Activated CD8-positive, alpha-beta T cell treated with anti-CD3 and anti-CD28 coated beads for 36 hours (primary cell): Measurements from ENCODE around the gene BLOC1S3. TPM values are rescaled to one million over a fixed set of nuclear protein-coding genes. Genes with fewer than 3 reads are reported as not detected.

Experiments used
- ATAC-seq: fragments of 200-7000 bp; cut with Tn5 transposase; one replicate; pipeline ENCODE4 v1.10.0; 2021; ENCODE audit warnings: mild to moderate bottlenecking, moderate library complexity
- CTCF ChIA-PET: fragments of 350-600 bp; sonication (Branson Sonifier 250); formaldehyde crosslinking; loops from one replicate; lab custom pipeline; 2021; ENCODE audit warnings: antibody characterized with exemption; lab: Charles Lee
- POLR2A ChIA-PET: fragments of 350-600 bp; sonication (Branson Sonifier 250); formaldehyde crosslinking; loops from one replicate; lab custom pipeline; 2021; ENCODE audit warnings: antibody characterized with exemption; lab: Charles Lee
- DNase-seq: peaks from one replicate; pipeline ENCODE4 v3.0.0-alpha.2; 2020
- H3K27ac Mint-ChIP-seq: one replicate; pipeline ENCODE4 v1.8.0; 2021; ENCODE audit warnings: mild to moderate bottlenecking, mixed read lengths
- H3K27me3 Mint-ChIP-seq: one replicate; pipeline ENCODE4 v1.8.0; 2021; ENCODE audit warnings: mixed read lengths
- H3K36me3 Mint-ChIP-seq: one replicate; pipeline ENCODE4 v1.8.0; 2021; ENCODE audit warnings: low read depth, mixed read lengths
- H3K4me1 Mint-ChIP-seq: one replicate; pipeline ENCODE4 v1.8.0; 2021; ENCODE audit warnings: low read depth, mixed read lengths
- H3K4me3 Mint-ChIP-seq: one replicate; pipeline ENCODE4 v1.8.0; 2021; ENCODE audit warnings: mild to moderate bottlenecking, moderate library complexity, mixed read lengths
- H3K9me3 Mint-ChIP-seq: one replicate; pipeline ENCODE4 v1.8.0; 2021; ENCODE audit warnings: mixed read lengths
- CTCF ChIP-seq: fragments of 200-600 bp; IDR thresholded peaks from one replicate; pipeline ENCODE4 v1.8.0; 2022; ENCODE audit warnings: antibody characterized with exemption, mild to moderate bottlenecking
- intact Hi-C: fragments of 100-400 bp; cut with micrococcal nuclease; formaldehyde crosslinking; loops from one replicate; pipeline ENCODE4 v1.10.0; 2022
- total RNA-seq, 2 experiments: library from RNA; stranded (reverse); gene quantifications; one replicate each; pipeline ENCODE4 v1.2.3, GENCODE V29; 2021

The BLOC1S3 gene
- total RNA-seq, 2 experiments from 2014 or later: 8.9 to 10.8 TPM

GRCh38 chr19:45216667-45217066 is 38.1 kb downstream of the BLOC1S3 start:
- intact Hi-C loops: no loop called here

DNA sequence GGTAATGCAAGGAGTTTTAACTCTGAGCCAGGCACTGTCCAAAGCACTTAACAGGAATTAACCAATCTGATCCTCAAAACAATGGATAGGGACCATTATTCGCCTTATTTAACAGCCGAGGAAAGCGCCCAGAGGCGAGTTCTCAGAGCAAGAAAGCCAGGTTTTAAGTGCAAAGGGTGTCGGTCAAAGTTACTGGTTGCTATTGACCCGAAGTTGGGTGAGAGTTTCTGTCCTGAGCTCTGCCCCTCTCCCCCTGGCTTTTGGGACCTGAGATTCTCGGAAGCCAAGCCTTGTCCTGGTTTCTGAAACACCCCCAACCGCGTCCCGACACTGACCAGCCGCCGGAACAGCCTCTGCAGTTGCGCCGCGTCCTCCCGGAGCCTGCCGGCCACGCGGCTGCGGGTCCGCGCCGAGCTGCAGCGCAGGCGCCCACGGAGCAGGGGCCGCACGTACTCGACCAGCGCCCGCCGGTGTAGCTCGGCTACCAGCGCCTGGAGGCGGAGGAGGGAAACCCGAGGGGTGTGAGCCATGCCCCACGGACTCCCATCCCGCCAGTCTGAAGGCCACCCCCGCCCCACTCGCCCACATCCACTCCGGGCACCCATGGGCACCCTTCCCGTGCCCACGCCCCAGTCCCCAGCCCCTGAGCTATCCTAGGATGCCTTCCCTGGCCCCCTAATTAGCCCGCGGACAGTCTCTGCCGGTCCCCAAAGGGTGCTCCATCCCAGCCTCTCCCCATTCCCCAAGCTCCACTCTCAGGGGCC is 38.8 kb downstream of the BLOC1S3 start:
- Mint-ChIP-seq H3K4me3 (no peak overlapping the region), H3K36me3 (no peaks in the 10 kb centered on the region), H3K27me3 (peaks cover 37% of the 10 kb centered on the region), H3K9me3 (no peaks in the 10 kb centered on the region), H3K4me1 (no peaks in the 10 kb centered on the region), H3K27ac (no peak overlapping the region)
- no peak for DNase-seq
- TF ChIP-seq CTCF: no peak
- intact Hi-C loops: no loop called here
- ChIA-PET CTCF (interaction anchor here (1.3 kb wide), 1 partner anchor 31 kb away, joined by 5 read pairs; no protein-coding TSS in a partner anchor), POLR2A (interaction anchor here (0.9 kb wide), 1 partner anchor 425 kb away, joined by 3 read pairs; no protein-coding TSS in a partner anchor)
- ATAC-seq: no peak

More at GRCh38 chr19:45216667-45217066, 38.1 kb downstream of the BLOC1S3 start:
- DNase-seq (no peak), ATAC-seq (no peak)
- no peaks in the 10 kb centered on the region for H3K36me3 Mint-ChIP-seq
- ChIA-PET CTCF (interaction anchor here (1.3 kb wide), 1 partner anchor 31 kb away, joined by 5 read pairs; no protein-coding TSS in a partner anchor), POLR2A (interaction anchor here (0.9 kb wide), 1 partner anchor 426 kb away, joined by 3 read pairs; no protein-coding TSS in a partner anchor)
- no peak for TF ChIP-seq CTCF
- no peak overlapping the region for H3K4me3 Mint-ChIP-seq
- peaks cover 37% of the 10 kb centered on the region for H3K27me3 Mint-ChIP-seq
- no peaks in the 10 kb centered on the region for H3K9me3 Mint-ChIP-seq
- no peak overlapping the region for H3K27ac Mint-ChIP-seq
- no peaks in the 10 kb centered on the region for H3K4me1 Mint-ChIP-seq

GRCh38 chr19:45217957-45218334 is 39.4 kb downstream of the BLOC1S3 start:
- ChIA-PET CTCF (no interaction called here), POLR2A (no interaction called here)
- no peak for DNase-seq
- intact Hi-C loops: no loop called here
- Mint-ChIP-seq H3K27me3 (peaks cover 40% of the 10 kb centered on the region), H3K9me3 (no peaks in the 10 kb centered on the region), H3K4me3 (no peak overlapping the region), H3K36me3 (no peaks in the 10 kb centered on the region), H3K4me1 (no peaks in the 10 kb centered on the region), H3K27ac (no peak overlapping the region)
- no peak for ATAC-seq
- TF ChIP-seq CTCF: no peak

DNA sequence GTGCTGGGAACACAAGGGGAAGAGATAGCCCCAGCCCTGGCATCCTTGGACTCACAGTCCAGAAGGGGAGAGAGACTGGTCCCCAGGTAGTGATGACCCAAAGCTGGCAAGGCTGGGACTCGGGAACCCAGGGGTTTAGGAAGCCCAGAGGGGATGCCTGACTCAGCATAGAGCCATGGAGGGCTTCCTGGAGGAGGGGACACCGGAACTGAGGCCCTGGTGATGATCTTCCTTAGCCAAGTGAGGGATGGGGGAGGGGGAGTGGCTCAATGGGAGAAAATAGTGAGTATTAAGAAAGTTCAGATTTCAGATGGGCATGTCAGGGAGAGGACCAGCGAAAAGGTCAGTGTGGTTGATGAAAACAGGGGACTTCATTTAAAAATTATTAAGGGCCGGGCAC is 39.8 kb downstream of the BLOC1S3 start:
- no peak for ATAC-seq
- Mint-ChIP-seq H3K27me3 (peaks cover 40% of the 10 kb centered on the region), H3K27ac (no peak overlapping the region), H3K36me3 (no peaks in the 10 kb centered on the region), H3K4me1 (no peaks in the 10 kb centered on the region), H3K4me3 (no peak overlapping the region), H3K9me3 (no peaks in the 10 kb centered on the region)
- no peak for DNase-seq
- no peak for TF ChIP-seq CTCF
- ChIA-PET CTCF (no interaction called here), POLR2A (no interaction called here)
- intact Hi-C loops: no loop called here
